Uterus (tissue), 2 donors: ENCODE measurements around the gene ITPRIPL1.

Experiments used
- POLR2A ChIP-seq, 2 donors: fragments of 450-650 bp; IDR thresholded peaks; one replicate each; pipeline ENCODE4 v1.6.1; 2016; ENCODE audit warnings: antibody characterized with exemption in 2 of 2, mild to moderate bottlenecking in 1 of 2, moderate library complexity in 1 of 2
- TF ChIP-seq, protein P1 (sequence below), 4 experiments: fragments of 200-600 bp in 2 of 4; fragments of 450-650 bp in 2 of 4; sonication (generic) in 2 of 4; IDR thresholded peaks; one replicate each; pipeline ENCODE4 v1.5.1; 2016 to 2019; ENCODE audit warnings: antibody characterized with exemption in 4 of 4, mild to moderate bottlenecking in 2 of 4, moderate library complexity in 1 of 4

DNA sequence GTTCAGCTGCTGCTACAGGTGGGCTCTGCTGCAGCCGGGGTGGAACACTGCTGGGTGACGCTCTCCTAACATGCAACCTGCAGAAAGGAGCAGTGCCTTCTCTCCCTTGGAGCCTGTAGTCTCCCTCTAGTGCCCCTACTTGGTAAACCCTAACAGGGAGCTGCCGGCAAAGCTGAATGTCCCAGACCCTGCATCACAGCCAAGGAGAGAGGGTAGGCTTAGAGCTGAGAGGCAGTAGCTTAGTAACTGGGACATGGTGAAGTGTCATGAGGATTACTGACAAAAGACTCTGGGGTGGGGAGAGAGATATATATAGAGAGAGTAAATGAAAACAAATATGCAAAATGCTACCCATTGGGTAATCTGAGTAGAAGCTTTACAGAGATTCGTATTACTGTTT lies 20.3 kb downstream of the ITPRIPL1 start:
- TF ChIP-seq, protein P1, sequence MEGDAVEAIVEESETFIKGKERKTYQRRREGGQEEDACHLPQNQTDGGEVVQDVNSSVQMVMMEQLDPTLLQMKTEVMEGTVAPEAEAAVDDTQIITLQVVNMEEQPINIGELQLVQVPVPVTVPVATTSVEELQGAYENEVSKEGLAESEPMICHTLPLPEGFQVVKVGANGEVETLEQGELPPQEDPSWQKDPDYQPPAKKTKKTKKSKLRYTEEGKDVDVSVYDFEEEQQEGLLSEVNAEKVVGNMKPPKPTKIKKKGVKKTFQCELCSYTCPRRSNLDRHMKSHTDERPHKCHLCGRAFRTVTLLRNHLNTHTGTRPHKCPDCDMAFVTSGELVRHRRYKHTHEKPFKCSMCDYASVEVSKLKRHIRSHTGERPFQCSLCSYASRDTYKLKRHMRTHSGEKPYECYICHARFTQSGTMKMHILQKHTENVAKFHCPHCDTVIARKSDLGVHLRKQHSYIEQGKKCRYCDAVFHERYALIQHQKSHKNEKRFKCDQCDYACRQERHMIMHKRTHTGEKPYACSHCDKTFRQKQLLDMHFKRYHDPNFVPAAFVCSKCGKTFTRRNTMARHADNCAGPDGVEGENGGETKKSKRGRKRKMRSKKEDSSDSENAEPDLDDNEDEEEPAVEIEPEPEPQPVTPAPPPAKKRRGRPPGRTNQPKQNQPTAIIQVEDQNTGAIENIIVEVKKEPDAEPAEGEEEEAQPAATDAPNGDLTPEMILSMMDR (IDR thresholded peaks at IDR 0.05) = no peak
- TF ChIP-seq POLR2A (IDR thresholded peaks at IDR 0.05) = no peak
